K562 (cell line): ENCODE results near the gene AKAP7. TPM values are rescaled to one million over a fixed set of nuclear protein-coding genes. Genes with fewer than 3 reads are reported as not detected.

Source experiments
- ATAC-seq: fragments of 200-7000 bp; cut with Tn5 transposase; 3 replicates; pipeline ENCODE4 v1.9.1; 2020; ENCODE audit warnings: moderate library complexity
- BruUV-seq: library from RNA; stranded (reverse); fragments of 400-500 nt; replicated peaks from 2 replicates; lab custom pipeline; 2021; lab: Mats Ljungman, UMichigan
- CTCF ChIA-PET: fragments of 300-600 bp; formaldehyde crosslinking; extraction: SDS; loops from one replicate; lab custom pipeline; 2021; ENCODE audit warnings: low intra/inter-chr PET ratio; lab: Yijun Ruan, JAX
- POLR2A ChIA-PET: fragments of 300-600, 350-650 bp; sonication (Branson Sonifier 250); formaldehyde crosslinking; extraction: SDS; loops from one replicate; lab custom pipeline; 2021; ENCODE audit warnings: antibody characterized with exemption, inconsistent platforms; lab: Yijun Ruan, JAX
- DNase-seq, 4 experiments: peaks; one replicate each; pipeline versions ENCODE4 v3.0.0 to v3.0.0-alpha.2; 2011 to 2018; ENCODE audit warnings: low spot score in 3 of 4, mixed read lengths in 3 of 4; ENCODE audit errors: extremely low read depth in 1 of 4
- FAIRE-seq: peaks from 2 replicates; lab custom pipeline; 2011; peaks lifted over from hg19 to GRCh38; lab: Jason Lieb, UNC
- H2AFZ ChIP-seq: 2 replicates; pipeline ENCODE4 v1.6.0; 2011; ENCODE audit warnings: low read depth, low read length, control low read depth, inconsistent platforms
- H3K27ac ChIP-seq: fragments of 200-600 bp; 3 replicates; pipeline ENCODE4 v1.8.0; 2011; ENCODE audit warnings: low read depth, mild to moderate bottlenecking, control low read depth, inconsistent platforms, low read length, moderate library complexity, mixed read lengths; ENCODE audit errors: extremely low read depth
- H3K27me3 ChIP-seq, 2 experiments: fragments of 300-600 bp in 1 of 2; 2 replicates in 1 of 2; 3 replicates in 1 of 2; pipeline versions ENCODE4 v1.6.0 to v1.8.0; 2011; ENCODE audit warnings: inconsistent platforms in 2 of 2, low read length in 2 of 2, mild to moderate bottlenecking in 1 of 2, mixed read lengths in 1 of 2, moderate library complexity in 1 of 2; ENCODE audit not compliant: control insufficient read depth in 2 of 2, insufficient read depth in 2 of 2
- H3K36me3 ChIP-seq: fragments of 300-600 bp; 3 replicates; pipeline ENCODE4 v1.8.0; 2011; ENCODE audit warnings: mild to moderate bottlenecking, low read length, inconsistent platforms; ENCODE audit not compliant: control insufficient read depth, insufficient read depth
- H3K4me1 ChIP-seq, 2 experiments: fragments of 200-600 bp in 1 of 2; replicated peaks in 1 of 2; 2 replicates in 1 of 2; 3 replicates in 1 of 2; pipeline versions ENCODE4 v1.5.1 to v1.8.0; 2011; ENCODE audit warnings: inconsistent platforms in 2 of 2, low read length in 2 of 2, mild to moderate bottlenecking in 1 of 2, mixed read lengths in 1 of 2, moderate library complexity in 1 of 2; ENCODE audit not compliant: control insufficient read depth in 2 of 2, insufficient read depth in 2 of 2
- H3K4me2 ChIP-seq: 2 replicates; pipeline ENCODE4 v1.6.1; 2011; ENCODE audit warnings: low read length, control low read depth, inconsistent platforms, mixed read lengths; ENCODE audit not compliant: insufficient read depth
- H3K4me3 ChIP-seq: fragments of 200-600 bp; sonication (generic), shearing (Covaris generic); 2 replicates; pipeline ENCODE4 v1.5.1; 2016; ENCODE audit warnings: control low read depth, inconsistent platforms
- H3K79me2 ChIP-seq: fragments of 200-600 bp; 3 replicates; pipeline ENCODE4 v1.8.0; 2011; ENCODE audit warnings: low read length, inconsistent platforms; ENCODE audit not compliant: control insufficient read depth, insufficient read depth
- H3K9ac ChIP-seq, 2 experiments: 2 replicates each; pipeline versions ENCODE4 v1.6.0 to v1.6.1; 2011; ENCODE audit warnings: low read depth in 2 of 2, low read length in 2 of 2, control low read depth in 1 of 2, inconsistent platforms in 1 of 2, mild to moderate bottlenecking in 1 of 2, mixed read lengths in 1 of 2; ENCODE audit not compliant: insufficient read depth in 1 of 2
- H3K9me1 ChIP-seq: one replicate; pipeline ENCODE4 v1.6.0; 2011; ENCODE audit warnings: inconsistent platforms, mild to moderate bottlenecking, low read length, moderate library complexity; ENCODE audit not compliant: control insufficient read depth, insufficient read depth
- H3K9me3 ChIP-seq: replicated peaks from 2 replicates; pipeline ENCODE4 v1.5.1; 2011; ENCODE audit warnings: low read depth, low read length, inconsistent platforms; ENCODE audit not compliant: control insufficient read depth, insufficient read depth
- H4K20me1 ChIP-seq: replicated peaks from 2 replicates; pipeline ENCODE4 v1.6.1; 2011; ENCODE audit warnings: low read length, inconsistent platforms, mixed read lengths; ENCODE audit not compliant: control insufficient read depth, insufficient read depth
- ATF2 ChIP-seq: sonication (generic); formaldehyde crosslinking; IDR thresholded peaks from 2 replicates; pipeline ENCODE4 v1.8.1; 2022; ENCODE audit warnings: missing genetic modification reagents
- BRD9 ChIP-seq: fragments of 450-650 bp; IDR thresholded peaks from 2 replicates; pipeline ENCODE4 v1.6.1; 2018; ENCODE audit warnings: low read depth; ENCODE audit not compliant: partially characterized antibody
- BRF2 ChIP-seq: IDR thresholded peaks from 3 replicates; pipeline ENCODE4 v1.6.1; 2011; ENCODE audit warnings: borderline replicate concordance, mild to moderate bottlenecking; ENCODE audit not compliant: insufficient read length, insufficient read depth
- CBX5 ChIP-seq: IDR thresholded peaks from 2 replicates; pipeline ENCODE4 v1.6.1; 2014; ENCODE audit warnings: low read depth, borderline replicate concordance
- EHMT2 ChIP-seq: fragments of 450-650 bp; IDR thresholded peaks from 2 replicates; pipeline ENCODE4 v1.6.1; 2018; ENCODE audit warnings: antibody characterized with exemption
- FOXK1 ChIP-seq: sonication (generic); formaldehyde crosslinking; IDR thresholded peaks from 2 replicates; pipeline ENCODE4 v1.8.0; 2022; ENCODE audit warnings: missing genetic modification reagents, mild to moderate bottlenecking, borderline replicate concordance
- NCOR1 ChIP-seq: fragments of 450-650 bp; IDR thresholded peaks from 2 replicates; pipeline ENCODE4 v1.6.1; 2016; ENCODE audit warnings: mild to moderate bottlenecking, moderate library complexity
- RFX7 ChIP-seq: fragments of 250-450 bp; sonication (Bioruptor Pico); IDR thresholded peaks from 2 replicates; pipeline ENCODE4 v1.5.1; 2021; ENCODE audit warnings: mild to moderate bottlenecking
- SLC30A9 ChIP-seq: fragments of 250-450 bp; sonication (Bioruptor Pico); IDR thresholded peaks from 2 replicates; pipeline ENCODE4 v1.8.0; 2022; ENCODE audit warnings: mild to moderate bottlenecking, moderate library complexity
- SRSF3 ChIP-seq: fragments of 200-400 bp; formaldehyde crosslinking; IDR thresholded peaks from 2 replicates; pipeline ENCODE4 v1.6.1; 2016; ENCODE audit warnings: mild to moderate bottlenecking, low read length, moderate library complexity; ENCODE audit not compliant: insufficient read depth
- STAT5A ChIP-seq: IDR thresholded peaks from 2 replicates; pipeline ENCODE4 v1.6.1; 2012; ENCODE audit warnings: low read length, inconsistent platforms, borderline replicate concordance
- TCF7L2 ChIP-seq: fragments of 150-350 bp; IDR thresholded peaks from 2 replicates; pipeline ENCODE4 v1.6.1; 2016; ENCODE audit warnings: low read depth, mild to moderate bottlenecking, low read length, moderate library complexity
- TEAD4 ChIP-seq, 2 experiments: sonication (generic) in 1 of 2; formaldehyde crosslinking in 1 of 2; IDR thresholded peaks; 2 replicates each; pipeline versions ENCODE4 v1.6.1 to v1.8.0; 2012 to 2022; ENCODE audit warnings: borderline replicate concordance in 1 of 2, inconsistent platforms in 1 of 2, low read length in 1 of 2, mild to moderate bottlenecking in 1 of 2, missing genetic modification reagents in 1 of 2
- TGIF2 ChIP-seq: sonication (generic); formaldehyde crosslinking; IDR thresholded peaks from 2 replicates; pipeline ENCODE4 v1.8.1; 2022; ENCODE audit warnings: mild to moderate bottlenecking, missing genetic modification reagents, moderate library complexity
- USF1 ChIP-seq: sonication (generic); formaldehyde crosslinking; IDR thresholded peaks from 2 replicates; pipeline ENCODE4 v1.9.0; 2022; ENCODE audit warnings: mild to moderate bottlenecking, missing genetic modification reagents
- ZC3H8 ChIP-seq: fragments of 450-650 bp; IDR thresholded peaks from 2 replicates; pipeline ENCODE4 v1.6.1; 2017
- ZNF263 ChIP-seq: sonication (generic); formaldehyde crosslinking; IDR thresholded peaks from 2 replicates; pipeline ENCODE4 v1.8.0; 2022; ENCODE audit warnings: mild to moderate bottlenecking, missing genetic modification reagents, borderline replicate concordance
- WGBS: fragments of 100-300 bp; shearing (Covaris generic); methylation state at CpG from one replicate; pipeline ENCODE4 v1.1.6; 2016; ENCODE audit warnings: low coverage, mixed read lengths; ENCODE audit not compliant: insufficient coverage; ENCODE audit errors: missing lambda C conversion rate; 5-methylcytosine and 5-hydroxymethylcytosine counted together
- in situ Hi-C: fragments of 300-500 bp; cut with MboI; formaldehyde crosslinking; loops from 4 replicates; pipeline ENCODE4 v1.15.0; 2018; ENCODE audit warnings: inconsistent platforms, mixed read lengths
- intact Hi-C: fragments of 100-400 bp; cut with micrococcal nuclease; formaldehyde crosslinking; loops from 2 replicates; pipeline ENCODE4 v1.14.2; 2022
- polyA plus RNA-seq, 8 experiments: library from polyadenylated mRNA; depleted of rRNA in 4 of 8; stranded (reverse) in 5 of 8; unstranded in 3 of 8; fragments of >200 nt; fragmentation: Nextera tagmentation in 2 of 8; fragmentation: Illumina TruSeq in 1 of 8; extraction: Ambion mirVana in 2 of 8; extraction: Trizol in 1 of 8; gene quantifications; 2 replicates each; pipeline versions ENCODE4 v1.2.1 to v1.2.3, GENCODE V29; 2011 to 2014; ENCODE audit warnings: inconsistent platforms in 1 of 8, missing spikeins in 1 of 8
- total RNA-seq, 7 experiments: library from RNA; depleted of rRNA in 6 of 7; stranded (reverse); fragments of >200 nt in 6 of 7; fragmentation: Illumina TruSeq in 2 of 7; extraction: Trizol in 2 of 7; gene quantifications; 2 replicates each; pipeline versions ENCODE4 v1.2.1 to v1.2.3, GENCODE V29; 2011 to 2021; ENCODE audit warnings: low replicate concordance in 1 of 7
- TF ChIP-seq, protein P1 (sequence below): IDR thresholded peaks from 2 replicates; pipeline ENCODE4 v1.6.1; 2011; ENCODE audit warnings: borderline replicate concordance, low read depth, mild to moderate bottlenecking, moderate library complexity, low read length; ENCODE audit not compliant: insufficient read depth, poor library complexity, severe bottlenecking

AKAP7 gene
- total and polyA plus RNA-seq, 9 of the 15 experiments (the other 6 are each of a cell fraction or from before 2014, with no cell fraction given) = 0.82 to 2.6 (median 1.6) TPM

DNA sequence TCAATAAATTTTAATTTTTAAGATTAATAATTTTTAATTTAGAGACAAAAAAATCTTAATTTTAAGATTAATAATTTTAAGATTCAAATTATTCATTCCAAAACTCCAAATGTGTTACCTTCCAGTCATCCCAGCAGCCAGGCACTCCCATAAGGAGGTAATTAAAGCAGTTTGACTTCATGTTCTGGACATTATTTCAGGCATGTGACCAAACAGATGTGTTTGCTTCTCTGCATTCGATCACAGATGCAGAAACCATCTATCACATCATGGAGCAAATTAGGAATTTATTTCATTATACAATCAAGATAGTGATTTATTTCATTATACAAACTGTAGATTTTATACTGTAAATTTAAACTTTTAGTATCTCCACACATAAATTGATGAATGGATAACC lies 150.3 kb downstream of the AKAP7 start:
- intact Hi-C loops (no loop called here), in situ Hi-C loops (no loop called here)
- Histone ChIP-seq H3K4me2 (no peak overlapping the region), H3K4me1 (no peaks in the 10 kb centered on the region), H3K79me2 (no peaks in the 10 kb centered on the region), H3K27me3 (no peaks in the 10 kb centered on the region), H3K4me3 (no peak overlapping the region), H3K9me3 (no peaks in the 10 kb centered on the region), H3K9ac (no peak overlapping the region), H3K9me1 (no peaks in the 10 kb centered on the region), H4K20me1 (no peaks in the 10 kb centered on the region), H3K27ac (no peak overlapping the region), H3K36me3 (no peaks in the 10 kb centered on the region), H2AFZ (no peak overlapping the region)
- ChIA-PET CTCF (no interaction called here), POLR2A (no interaction called here)
- ATAC-seq (no peak), FAIRE-seq (no peak), DNase-seq (no peak)
- BruUV-seq = no TSS peak
- 0% methylated on average over 1 of the region's 1 CpG for WGBS
- TF ChIP-seq TEAD4 (IDR thresholded peaks at IDR 0.05; ENCODE audit: low read length) (no peak), TEAD4 (CRISPR knock-in tag; IDR thresholded peaks at IDR 0.05; ENCODE audit: borderline replicate concordance) (no peak), BRD9 (no peak), CBX5 (no peak), FOXK1 (CRISPR knock-in tag) (no peak), STAT5A (no peak), ZC3H8 (no peak), BRF2 (no peak), NCOR1 (no peak), EHMT2 (no peak), RFX7 (CRISPR knock-in tag) (no peak), USF1 (no peak), ATF2 (CRISPR knock-in tag) (no peak), SLC30A9 (no peak), TGIF2 (CRISPR knock-in tag) (no peak), TCF7L2 (no peak), ZNF263 (CRISPR knock-in tag) (no peak), SRSF3 (no peak)
- TF ChIP-seq, protein P1, sequence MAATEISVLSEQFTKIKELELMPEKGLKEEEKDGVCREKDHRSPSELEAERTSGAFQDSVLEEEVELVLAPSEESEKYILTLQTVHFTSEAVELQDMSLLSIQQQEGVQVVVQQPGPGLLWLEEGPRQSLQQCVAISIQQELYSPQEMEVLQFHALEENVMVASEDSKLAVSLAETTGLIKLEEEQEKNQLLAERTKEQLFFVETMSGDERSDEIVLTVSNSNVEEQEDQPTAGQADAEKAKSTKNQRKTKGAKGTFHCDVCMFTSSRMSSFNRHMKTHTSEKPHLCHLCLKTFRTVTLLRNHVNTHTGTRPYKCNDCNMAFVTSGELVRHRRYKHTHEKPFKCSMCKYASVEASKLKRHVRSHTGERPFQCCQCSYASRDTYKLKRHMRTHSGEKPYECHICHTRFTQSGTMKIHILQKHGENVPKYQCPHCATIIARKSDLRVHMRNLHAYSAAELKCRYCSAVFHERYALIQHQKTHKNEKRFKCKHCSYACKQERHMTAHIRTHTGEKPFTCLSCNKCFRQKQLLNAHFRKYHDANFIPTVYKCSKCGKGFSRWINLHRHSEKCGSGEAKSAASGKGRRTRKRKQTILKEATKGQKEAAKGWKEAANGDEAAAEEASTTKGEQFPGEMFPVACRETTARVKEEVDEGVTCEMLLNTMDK = no peak
